Osteoblast (primary cell): Measurements from ENCODE around the gene ATL1. TPM values are rescaled to one million over a fixed set of nuclear protein-coding genes. Genes with fewer than 3 reads are reported as not detected.

ENCODE experiments used
- DNase-seq: peaks from one replicate; pipeline ENCODE4 v3.0.0; 2011; ENCODE audit warnings: low spot score, mixed read lengths; ENCODE audit not compliant: insufficient read length; ENCODE audit errors: missing footprints
- H2AFZ ChIP-seq: 2 replicates; pipeline ENCODE4 v1.6.0; 2011; ENCODE audit warnings: mild to moderate bottlenecking, low read length
- H3K27ac ChIP-seq: 2 replicates; pipeline ENCODE4 v1.5.1; 2011; ENCODE audit warnings: mild to moderate bottlenecking, low read depth, low read length, moderate library complexity
- H3K27me3 ChIP-seq: 2 replicates; pipeline ENCODE4 v1.6.0; 2012; ENCODE audit warnings: mild to moderate bottlenecking, control low read depth, inconsistent platforms, low read length, moderate library complexity; ENCODE audit not compliant: insufficient read depth
- H3K36me3 ChIP-seq: 2 replicates; pipeline ENCODE4 v1.5.1; 2011; ENCODE audit warnings: mild to moderate bottlenecking, low read length, control low read depth, moderate library complexity; ENCODE audit not compliant: insufficient read depth
- H3K4me1 ChIP-seq: 2 replicates; pipeline ENCODE4 v1.5.1; 2011; ENCODE audit warnings: mild to moderate bottlenecking, low read length, control low read depth, moderate library complexity; ENCODE audit not compliant: insufficient read depth
- H3K4me2 ChIP-seq: 2 replicates; pipeline ENCODE4 v1.6.0; 2011; ENCODE audit warnings: mild to moderate bottlenecking, low read length; ENCODE audit not compliant: insufficient read depth
- H3K4me3 ChIP-seq: fragments of 200-600 bp; sonication (generic); 3 replicates; pipeline ENCODE4 v1.5.1; 2012; ENCODE audit warnings: mild to moderate bottlenecking, low read length, inconsistent platforms; ENCODE audit not compliant: insufficient read depth
- H3K79me2 ChIP-seq: 2 replicates; pipeline ENCODE4 v1.6.0; 2012; ENCODE audit warnings: mild to moderate bottlenecking, low read length, control low read depth, inconsistent platforms; ENCODE audit not compliant: insufficient read depth
- H3K9me3 ChIP-seq: 2 replicates; pipeline ENCODE4 v1.5.1; 2011; ENCODE audit warnings: low read depth, low read length, control low read depth
- H4K20me1 ChIP-seq: 2 replicates; pipeline ENCODE4 v1.6.0; 2012; ENCODE audit warnings: mild to moderate bottlenecking, low read length, control low read depth; ENCODE audit not compliant: insufficient read depth
- total RNA-seq: library from RNA; depleted of rRNA; stranded (reverse); fragments of >200 nt; gene quantifications from 2 replicates; pipeline ENCODE4 v1.2.3, GENCODE V29; 2012
- TF ChIP-seq, protein P1 (sequence below): IDR thresholded peaks from 2 replicates; pipeline ENCODE4 v1.5.1; 2011; ENCODE audit warnings: mild to moderate bottlenecking, low read depth, low read length, moderate library complexity; ENCODE audit errors: extremely low read depth

The ATL1 gene
- total RNA-seq, 1 donor: 6.5 TPM

DNA sequence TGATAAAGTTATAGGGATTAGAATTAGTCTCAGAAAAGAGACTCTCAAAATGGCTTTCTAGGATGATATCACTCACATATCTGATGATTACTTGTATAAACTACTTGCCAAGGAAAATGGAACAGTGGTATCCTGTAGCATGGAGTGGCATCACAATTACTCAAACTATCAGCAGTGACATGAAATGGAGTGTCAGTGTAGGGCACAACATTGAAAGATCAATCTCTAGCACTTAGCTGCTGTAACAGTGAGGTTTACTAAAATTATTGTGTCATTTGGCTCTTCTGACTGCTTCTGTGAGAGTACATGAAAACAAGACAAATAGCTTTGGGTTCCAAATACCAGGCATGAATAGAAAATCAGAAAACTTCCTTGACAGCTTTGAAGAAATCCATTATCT lies 20.9 kb upstream of the ATL1 start:
- Histone ChIP-seq H3K36me3 (no peaks in the 10 kb centered on the region), H3K4me3 (no peak overlapping the region), H4K20me1 (no peaks in the 10 kb centered on the region), H3K4me2 (no peak overlapping the region), H3K4me1 (no peaks in the 10 kb centered on the region), H3K27ac (no peak overlapping the region), H3K79me2 (no peaks in the 10 kb centered on the region), H3K9me3 (no peaks in the 10 kb centered on the region), H2AFZ (no peak overlapping the region), H3K27me3 (no peaks in the 10 kb centered on the region)
- DNase-seq: no peak
- TF ChIP-seq, protein P1, sequence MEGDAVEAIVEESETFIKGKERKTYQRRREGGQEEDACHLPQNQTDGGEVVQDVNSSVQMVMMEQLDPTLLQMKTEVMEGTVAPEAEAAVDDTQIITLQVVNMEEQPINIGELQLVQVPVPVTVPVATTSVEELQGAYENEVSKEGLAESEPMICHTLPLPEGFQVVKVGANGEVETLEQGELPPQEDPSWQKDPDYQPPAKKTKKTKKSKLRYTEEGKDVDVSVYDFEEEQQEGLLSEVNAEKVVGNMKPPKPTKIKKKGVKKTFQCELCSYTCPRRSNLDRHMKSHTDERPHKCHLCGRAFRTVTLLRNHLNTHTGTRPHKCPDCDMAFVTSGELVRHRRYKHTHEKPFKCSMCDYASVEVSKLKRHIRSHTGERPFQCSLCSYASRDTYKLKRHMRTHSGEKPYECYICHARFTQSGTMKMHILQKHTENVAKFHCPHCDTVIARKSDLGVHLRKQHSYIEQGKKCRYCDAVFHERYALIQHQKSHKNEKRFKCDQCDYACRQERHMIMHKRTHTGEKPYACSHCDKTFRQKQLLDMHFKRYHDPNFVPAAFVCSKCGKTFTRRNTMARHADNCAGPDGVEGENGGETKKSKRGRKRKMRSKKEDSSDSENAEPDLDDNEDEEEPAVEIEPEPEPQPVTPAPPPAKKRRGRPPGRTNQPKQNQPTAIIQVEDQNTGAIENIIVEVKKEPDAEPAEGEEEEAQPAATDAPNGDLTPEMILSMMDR: no peak

DNA sequence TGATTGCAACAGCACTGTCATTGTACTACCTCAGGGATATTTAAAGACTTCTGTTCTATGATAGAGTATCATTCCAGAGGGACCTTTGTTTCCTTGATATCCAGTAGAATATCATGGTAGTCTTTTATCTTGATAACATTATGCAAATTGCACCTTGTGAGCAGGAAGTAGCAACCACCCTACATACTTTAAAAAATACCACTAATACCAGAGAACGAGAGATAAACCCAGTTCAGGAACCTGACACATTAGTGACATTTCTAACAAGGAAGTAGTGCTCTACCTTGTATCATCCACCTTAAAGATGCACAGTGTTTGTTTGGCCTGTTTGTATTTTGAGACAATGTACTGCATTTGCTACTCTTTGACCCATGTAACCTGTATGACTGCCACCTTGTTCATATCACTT lies 18.8 kb upstream of the ATL1 start:
- Histone ChIP-seq H3K36me3 (no peaks in the 10 kb centered on the region), H3K9me3 (no peaks in the 10 kb centered on the region), H3K4me1 (no peaks in the 10 kb centered on the region), H2AFZ (no peak overlapping the region), H3K79me2 (no peaks in the 10 kb centered on the region), H3K27ac (no peak overlapping the region), H3K27me3 (peaks cover under 1% of the 10 kb centered on the region), H3K4me2 (no peak overlapping the region), H3K4me3 (no peak overlapping the region), H4K20me1 (no peaks in the 10 kb centered on the region)
- TF ChIP-seq, protein P1: no peak
- no peak for DNase-seq

DNA sequence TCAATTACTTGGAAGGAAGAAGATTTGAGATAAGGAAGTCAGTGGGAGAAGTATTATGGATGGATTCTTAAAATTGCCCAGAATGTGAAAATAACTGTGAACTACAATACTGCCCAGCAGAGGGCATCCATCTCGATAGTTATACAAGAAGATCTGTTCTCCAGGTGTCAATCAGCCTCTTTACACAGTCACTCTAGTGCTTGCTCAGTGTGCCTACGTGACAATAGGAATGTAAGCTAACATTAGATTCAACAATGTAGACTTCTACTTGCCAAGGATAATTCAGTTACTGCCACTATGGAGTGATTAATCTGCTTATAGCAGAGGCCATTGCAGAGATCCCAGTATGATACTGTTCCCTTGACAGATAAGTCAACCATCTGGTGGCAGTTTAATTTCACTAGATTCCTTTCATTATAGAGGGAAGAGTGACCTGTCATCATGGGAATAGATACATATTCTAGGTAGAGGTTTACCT lies 17.0 kb upstream of the ATL1 start:
- Histone ChIP-seq H3K4me2 (no peak overlapping the region), H3K27ac (no peak overlapping the region), H3K36me3 (no peaks in the 10 kb centered on the region), H3K4me1 (no peaks in the 10 kb centered on the region), H3K9me3 (no peaks in the 10 kb centered on the region), H4K20me1 (no peaks in the 10 kb centered on the region), H3K79me2 (no peaks in the 10 kb centered on the region), H3K27me3 (peaks cover 4% of the 10 kb centered on the region), H3K4me3 (no peak overlapping the region), H2AFZ (no peak overlapping the region)
- DNase-seq: peak; percentile 51
- TF ChIP-seq, protein P1: peak; percentile 61

DNA sequence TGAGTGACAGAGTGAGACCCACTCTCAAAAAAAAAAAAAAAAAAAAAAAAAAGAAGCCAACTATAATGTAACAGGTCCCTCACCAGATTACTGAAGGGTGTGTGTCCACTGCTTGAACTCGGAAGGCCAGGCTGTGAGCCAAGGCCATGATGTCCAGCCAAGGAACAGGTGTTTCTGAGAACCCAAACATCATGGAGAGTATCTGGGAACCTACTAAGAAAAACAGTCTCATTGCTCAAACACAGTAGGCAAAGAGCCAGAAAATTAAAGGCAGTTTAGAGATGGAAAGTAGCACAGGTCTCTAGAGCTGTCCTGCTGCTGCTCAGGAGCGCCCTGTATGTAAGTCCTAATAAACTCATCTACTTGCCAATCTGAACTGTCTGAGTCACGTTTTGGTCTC lies 15.0 kb upstream of the ATL1 start:
- Histone ChIP-seq H4K20me1 (no peaks in the 10 kb centered on the region), H3K79me2 (no peaks in the 10 kb centered on the region), H3K4me3 (no peak overlapping the region), H3K27ac (no peak overlapping the region), H3K4me2 (no peak overlapping the region), H3K4me1 (no peaks in the 10 kb centered on the region), H2AFZ (no peak overlapping the region), H3K9me3 (no peaks in the 10 kb centered on the region), H3K27me3 (peaks cover 4% of the 10 kb centered on the region), H3K36me3 (no peaks in the 10 kb centered on the region)
- TF ChIP-seq, protein P1: no peak
- DNase-seq: no peak
